ENCODE results near the gene AKAP1.
A peak's percentile ranks its signal among the peaks of the same experiment; 100 is the strongest.

Gene AKAP1

DNA sequence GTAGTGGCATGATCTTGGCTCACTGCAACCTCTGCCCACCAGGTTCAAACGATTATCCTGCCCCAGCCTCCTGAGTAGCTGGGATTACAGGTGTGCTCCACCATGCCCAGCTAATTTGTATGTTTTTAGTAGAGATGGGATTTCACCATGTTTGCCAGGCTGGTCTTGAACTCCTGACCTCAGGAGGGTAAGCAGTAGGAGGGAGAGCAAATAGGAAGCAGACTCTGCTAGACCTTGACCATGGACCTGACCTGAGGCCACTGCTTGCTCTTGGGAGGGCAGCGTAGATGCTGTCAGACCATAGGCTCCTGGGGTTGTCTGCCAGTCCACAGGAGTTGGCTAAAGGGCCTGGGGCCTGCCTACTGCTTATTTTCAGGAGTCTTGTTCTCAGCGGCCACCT, 28.6 kb downstream of the AKAP1 start:
- H3K36me3 ChIP-seq (ENCODE audit: low read depth): peaks cover 79% of the 10 kb centered on the region
- no peaks in the 10 kb centered on the region for H3K4me1 ChIP-seq (ENCODE audit: insufficient read depth, poor library complexity, severe bottlenecking)
- TF ChIP-seq, protein P1, sequence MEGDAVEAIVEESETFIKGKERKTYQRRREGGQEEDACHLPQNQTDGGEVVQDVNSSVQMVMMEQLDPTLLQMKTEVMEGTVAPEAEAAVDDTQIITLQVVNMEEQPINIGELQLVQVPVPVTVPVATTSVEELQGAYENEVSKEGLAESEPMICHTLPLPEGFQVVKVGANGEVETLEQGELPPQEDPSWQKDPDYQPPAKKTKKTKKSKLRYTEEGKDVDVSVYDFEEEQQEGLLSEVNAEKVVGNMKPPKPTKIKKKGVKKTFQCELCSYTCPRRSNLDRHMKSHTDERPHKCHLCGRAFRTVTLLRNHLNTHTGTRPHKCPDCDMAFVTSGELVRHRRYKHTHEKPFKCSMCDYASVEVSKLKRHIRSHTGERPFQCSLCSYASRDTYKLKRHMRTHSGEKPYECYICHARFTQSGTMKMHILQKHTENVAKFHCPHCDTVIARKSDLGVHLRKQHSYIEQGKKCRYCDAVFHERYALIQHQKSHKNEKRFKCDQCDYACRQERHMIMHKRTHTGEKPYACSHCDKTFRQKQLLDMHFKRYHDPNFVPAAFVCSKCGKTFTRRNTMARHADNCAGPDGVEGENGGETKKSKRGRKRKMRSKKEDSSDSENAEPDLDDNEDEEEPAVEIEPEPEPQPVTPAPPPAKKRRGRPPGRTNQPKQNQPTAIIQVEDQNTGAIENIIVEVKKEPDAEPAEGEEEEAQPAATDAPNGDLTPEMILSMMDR (IDR thresholded peaks at IDR 0.05; ENCODE audit: poor library complexity, severe bottlenecking): no peak
- ATAC-seq (ENCODE audit: low read depth): no peak
- no peak for DNase-seq (ENCODE audit: low spot score)
- H3K9me3 ChIP-seq (ENCODE audit: severe bottlenecking): no peaks in the 10 kb centered on the region
- H3K27ac ChIP-seq (ENCODE audit: poor library complexity, severe bottlenecking): no peak overlapping the region
- H3K27me3 ChIP-seq (ENCODE audit: insufficient read depth, poor library complexity, severe bottlenecking): no peaks in the 10 kb centered on the region
- no peak overlapping the region for H3K4me3 ChIP-seq (ENCODE audit: severe bottlenecking)

DNA sequence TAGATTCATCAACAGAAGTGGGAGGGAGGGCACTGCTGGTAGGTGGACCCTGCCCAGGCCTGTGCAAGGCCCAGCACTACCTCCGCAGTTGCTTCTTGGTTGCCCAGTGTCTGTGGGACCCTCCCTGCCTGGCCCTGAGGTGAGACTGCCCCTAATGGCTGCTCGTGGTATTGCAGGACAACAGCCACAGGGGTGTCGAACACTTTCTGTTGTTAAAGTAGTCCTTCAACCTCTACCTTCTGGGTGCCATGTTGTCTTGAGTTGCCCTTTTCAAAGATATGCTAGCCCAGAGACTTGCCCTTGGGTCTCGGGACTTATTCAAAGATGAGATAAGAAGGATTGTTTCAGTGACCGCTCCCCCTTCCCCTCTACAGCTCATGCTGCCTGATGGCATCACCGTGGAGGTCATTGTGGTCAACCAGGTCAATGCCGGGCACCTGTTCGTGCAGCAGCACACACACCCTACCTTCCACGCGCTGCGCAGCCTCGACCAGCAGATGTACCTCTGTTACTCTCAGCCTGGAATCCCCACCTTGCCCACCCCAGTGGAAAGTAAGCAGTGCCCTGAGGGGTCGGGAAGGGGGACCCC, 29.1 kb downstream of the AKAP1 start:
- H3K4me1 ChIP-seq (ENCODE audit: insufficient read depth, poor library complexity, severe bottlenecking): no peaks in the 10 kb centered on the region
- peak; percentile 57; the same call in 2 of the 3 replicates for ATAC-seq (ENCODE audit: low read depth)

DNA sequence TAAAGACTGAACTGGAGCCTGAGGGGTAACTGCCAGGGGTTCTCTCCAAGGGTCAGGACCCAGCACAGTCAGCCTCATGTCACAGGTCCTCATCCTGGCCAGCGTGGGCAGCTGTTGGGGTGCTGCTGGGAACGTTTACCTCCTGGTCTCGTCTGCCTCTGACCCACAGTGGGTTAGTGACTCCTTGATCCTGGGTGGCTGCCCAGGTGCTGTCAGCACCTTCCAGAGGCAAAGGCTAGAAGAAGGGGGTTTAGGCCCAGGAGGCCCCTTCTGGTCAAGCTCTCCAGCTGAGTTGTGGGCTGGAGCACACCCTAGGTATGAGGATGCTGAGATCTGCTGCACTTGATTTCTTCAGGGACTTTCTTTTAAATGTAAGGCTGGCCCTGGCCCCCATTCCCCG, 30.3 kb downstream of the AKAP1 start:
- no peaks in the 10 kb centered on the region for H3K27me3 ChIP-seq (ENCODE audit: insufficient read depth, poor library complexity, severe bottlenecking)
- no peak overlapping the region for H3K4me3 ChIP-seq (ENCODE audit: severe bottlenecking)
- H3K4me1 ChIP-seq (ENCODE audit: insufficient read depth, poor library complexity, severe bottlenecking): no peaks in the 10 kb centered on the region
- TF ChIP-seq, protein P1 (IDR thresholded peaks at IDR 0.05; ENCODE audit: poor library complexity, severe bottlenecking): no peak
- peaks cover 83% of the 10 kb centered on the region for H3K36me3 ChIP-seq (ENCODE audit: low read depth)
- DNase-seq (ENCODE audit: low spot score): no peak
- no peak for ATAC-seq (ENCODE audit: low read depth)
- no peaks in the 10 kb centered on the region for H3K9me3 ChIP-seq (ENCODE audit: severe bottlenecking)
- H3K27ac ChIP-seq (ENCODE audit: poor library complexity, severe bottlenecking): no peak overlapping the region

More for the DNA sequence above, 29.1 kb downstream of the AKAP1 start:
- Histone ChIP-seq H3K27me3 (ENCODE audit: insufficient read depth, poor library complexity, severe bottlenecking) (no peaks in the 10 kb centered on the region), H3K4me3 (ENCODE audit: severe bottlenecking) (no peak overlapping the region), H3K9me3 (ENCODE audit: severe bottlenecking) (no peaks in the 10 kb centered on the region), H3K36me3 (ENCODE audit: low read depth) (peaks cover 81% of the 10 kb centered on the region), H3K27ac (ENCODE audit: poor library complexity, severe bottlenecking) (no peak overlapping the region)
- TF ChIP-seq, protein P1 (IDR thresholded peaks at IDR 0.05; ENCODE audit: poor library complexity, severe bottlenecking): peak; percentile 86
- DNase-seq (ENCODE audit: low spot score): no peak

DNA sequence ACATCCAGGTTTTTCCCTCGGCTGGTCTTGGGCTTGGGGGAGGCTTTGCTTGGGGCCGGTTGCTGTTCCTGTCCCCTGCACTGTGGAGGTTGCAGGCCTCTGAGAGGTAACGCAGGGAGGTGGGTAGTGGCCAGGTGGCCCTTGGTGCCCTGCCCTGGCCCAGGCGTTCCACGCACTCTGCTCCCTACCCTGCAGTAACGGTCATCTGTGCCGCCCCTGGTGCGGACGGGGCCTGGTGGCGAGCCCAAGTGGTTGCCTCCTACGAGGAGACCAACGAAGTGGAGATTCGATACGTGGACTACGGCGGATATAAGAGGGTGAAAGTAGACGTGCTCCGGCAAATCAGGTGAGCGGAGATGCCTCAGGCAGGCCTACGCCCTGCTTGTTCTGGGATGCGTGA, 30.9 kb downstream of the AKAP1 start:
- Histone ChIP-seq H3K36me3 (ENCODE audit: low read depth) (peaks cover 82% of the 10 kb centered on the region), H3K27me3 (ENCODE audit: insufficient read depth, poor library complexity, severe bottlenecking) (no peaks in the 10 kb centered on the region), H3K4me1 (ENCODE audit: insufficient read depth, poor library complexity, severe bottlenecking) (no peaks in the 10 kb centered on the region)

DNA sequence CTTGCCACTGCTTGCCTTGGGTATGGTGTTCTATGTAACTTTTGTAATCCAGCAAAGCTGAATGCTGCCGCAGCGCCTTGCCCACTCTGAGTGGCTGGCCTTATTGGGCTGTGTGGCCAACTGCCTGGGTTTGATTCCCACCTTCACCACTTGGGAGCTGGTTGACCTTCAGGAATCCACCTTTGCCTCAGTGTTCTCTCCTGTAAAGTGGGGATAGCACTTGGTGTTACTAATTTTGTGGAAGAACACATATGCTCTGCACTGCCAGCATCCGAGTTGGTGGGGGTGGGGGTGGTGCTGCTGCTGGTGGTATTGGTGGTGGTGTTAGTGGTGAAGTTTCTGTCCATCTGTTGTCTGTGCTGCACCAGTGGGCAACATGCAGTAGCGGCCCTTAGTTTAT, 32.8 kb downstream of the AKAP1 start:
- no peaks in the 10 kb centered on the region for H3K9me3 ChIP-seq (ENCODE audit: severe bottlenecking)
- DNase-seq (ENCODE audit: low spot score): no peak
- TF ChIP-seq, protein P1 (IDR thresholded peaks at IDR 0.05; ENCODE audit: poor library complexity, severe bottlenecking): no peak
- H3K27me3 ChIP-seq (ENCODE audit: insufficient read depth, poor library complexity, severe bottlenecking): no peaks in the 10 kb centered on the region
- H3K36me3 ChIP-seq (ENCODE audit: low read depth): peaks cover 80% of the 10 kb centered on the region
- H3K4me1 ChIP-seq (ENCODE audit: insufficient read depth, poor library complexity, severe bottlenecking): no peaks in the 10 kb centered on the region
- no peak overlapping the region for H3K27ac ChIP-seq (ENCODE audit: poor library complexity, severe bottlenecking)
- H3K4me3 ChIP-seq (ENCODE audit: severe bottlenecking): no peak overlapping the region
- ATAC-seq (ENCODE audit: low read depth): no peak

More for the DNA sequence above, 30.9 kb downstream of the AKAP1 start:
- no peaks in the 10 kb centered on the region for H3K9me3 ChIP-seq (ENCODE audit: severe bottlenecking)
- H3K27ac ChIP-seq (ENCODE audit: poor library complexity, severe bottlenecking): no peak overlapping the region
- ATAC-seq (ENCODE audit: low read depth) (no peak), DNase-seq (ENCODE audit: low spot score) (no peak)
- TF ChIP-seq, protein P1 (IDR thresholded peaks at IDR 0.05; ENCODE audit: poor library complexity, severe bottlenecking): no peak
- H3K4me3 ChIP-seq (ENCODE audit: severe bottlenecking): no peak overlapping the region
